Vagina (tissue), 2 donors: ENCODE results near the gene ELK3. TPM values are rescaled to one million over a fixed set of nuclear protein-coding genes. Genes with fewer than 3 reads are reported as not detected.
"Not testable (repeated sequence)": the region's sequence is repeated elsewhere in the genome, so short reads cannot be mapped to it uniquely, and the experiment has no call there.

Source experiments
- DNase-seq, 2 donors: peaks; one replicate each; pipeline ENCODE4 v3.0.0-alpha.2; 2017; ENCODE audit errors: extremely low spot score in 2 of 2
- H3K27ac ChIP-seq: fragments of 200-600 bp; sonication (generic); one replicate; pipeline ENCODE4 v1.5.1; 2019
- H3K27me3 ChIP-seq: fragments of 200-600 bp; sonication (generic); one replicate; pipeline ENCODE4 v1.5.1; 2019
- H3K36me3 ChIP-seq, 2 donors: fragments of 200-600 bp; sonication (generic); one replicate each; pipeline ENCODE4 v1.5.1; 2017 to 2019
- H3K4me1 ChIP-seq: fragments of 200-600 bp; sonication (generic); one replicate; pipeline ENCODE4 v1.5.1; 2019
- H3K4me3 ChIP-seq, 2 donors: fragments of 200-600 bp; sonication (generic); 1 replicate in 1 of 2; 2 replicates in 1 of 2; pipeline ENCODE4 v1.5.1; 2016 to 2019
- H3K9me3 ChIP-seq: fragments of 200-600 bp; sonication (generic); one replicate; pipeline ENCODE4 v1.5.1; 2019
- CTCF ChIP-seq, 3 experiments: fragments of 450-650 bp in 2 of 3; fragments of 200-600 bp in 1 of 3; sonication (generic) in 1 of 3; IDR thresholded peaks; one replicate each; pipeline ENCODE4 v1.5.1; 2017 to 2019; ENCODE audit warnings: antibody characterized with exemption in 3 of 3, mild to moderate bottlenecking in 2 of 3, moderate library complexity in 2 of 3
- POLR2A ChIP-seq, 2 donors: fragments of 450-650 bp; IDR thresholded peaks; one replicate each; pipeline ENCODE4 v1.6.1; 2017; ENCODE audit warnings: antibody characterized with exemption in 2 of 2, mild to moderate bottlenecking in 2 of 2, moderate library complexity in 2 of 2
- POLR2AphosphoS5 ChIP-seq, 2 donors: sonication (generic); formaldehyde crosslinking; IDR thresholded peaks; one replicate each; pipeline ENCODE4 v1.9.0; 2017; ENCODE audit warnings: antibody characterized with exemption in 2 of 2, mild to moderate bottlenecking in 2 of 2, low read depth in 1 of 2; ENCODE audit not compliant: insufficient read depth in 1 of 2
- intact Hi-C: fragments of 100-400 bp; cut with DNase I; formaldehyde crosslinking; loops from one replicate; pipeline ENCODE4 v1.15.1; 2023
- small RNA-seq: library from RNA; depleted of rRNA; stranded (forward); fragments of <200 nt; gene quantifications from one replicate; pipeline ENCODE3, GENCODE V24; 2016
- total RNA-seq: library from RNA; depleted of rRNA; stranded (reverse); fragments of >200 nt; gene quantifications from one replicate; pipeline ENCODE4 v1.2.3, GENCODE V29; 2016

Gene ELK3
- total RNA-seq, 1 donor from 2014 or later = 39.5 TPM

GRCh38 chr12:96314723-96315122 is 120.5 kb downstream of the ELK3 start:
- Histone ChIP-seq H3K9me3 (no peaks in the 10 kb centered on the region), H3K27me3 (no peaks in the 10 kb centered on the region), H3K4me3 (no peak overlapping the region), H3K27ac (no peak overlapping the region), H3K4me1 (peaks cover 7% of the 10 kb centered on the region), H3K36me3 (no peaks in the 10 kb centered on the region)
- intact Hi-C loops = no loop called here
- TF ChIP-seq CTCF (IDR thresholded peaks at IDR 0.05) = no peak
- TF ChIP-seq POLR2AphosphoS5 (IDR thresholded peaks at IDR 0.05; ENCODE audit: insufficient read depth in 1 of 2, low read depth in 1 of 2) = no peak
- TF ChIP-seq POLR2A (IDR thresholded peaks at IDR 0.05) = no peak
- no peak for DNase-seq

GRCh38 chr12:96315741-96316481 is 121.7 kb downstream of the ELK3 start:
- H3K27me3 ChIP-seq, H3K36me3 ChIP-seq, H3K4me1 ChIP-seq, H3K27ac ChIP-seq, DNase-seq, intact Hi-C loops, H3K9me3 ChIP-seq: not testable (repeated sequence)
- H3K4me3 ChIP-seq = peak overlapping the region; percentile 19 to 39

GRCh38 chr12:96317801-96318200 is 123.6 kb downstream of the ELK3 start:
- H3K9me3 ChIP-seq, H3K4me3 ChIP-seq, H3K4me1 ChIP-seq, H3K27me3 ChIP-seq, DNase-seq, H3K27ac ChIP-seq, intact Hi-C loops, H3K36me3 ChIP-seq: not testable (repeated sequence)

Small RNAs within 50 kb of the gene (small RNA-seq; reads per million reads assigned to genes)
- not detected for gene RNU4-24P

Other genes starting within 250 kb of the ELK3 start
- 0.74 TPM for gene HAL, start 198.0 kb upstream of the ELK3 start, total RNA-seq
- 71.5 TPM for gene LTA4H, start 158.8 kb upstream of the ELK3 start, total RNA-seq
- gene CDK17, start 206.1 kb downstream of the ELK3 start, total RNA-seq = 72.4 TPM